MV-4-11 (cell line): ENCODE results near the gene EHHADH.
A peak's percentile ranks its signal among the peaks of the same experiment; 100 is the strongest.
"Not testable (repeated sequence)": the region's sequence is repeated elsewhere in the genome, so short reads cannot be mapped to it uniquely, and the experiment has no call there.

Experiments
- DNase-seq: peaks from one replicate; lab custom pipeline; 2025; lab: John Stamatoyannopoulos, UW

EHHADH gene

DNA sequence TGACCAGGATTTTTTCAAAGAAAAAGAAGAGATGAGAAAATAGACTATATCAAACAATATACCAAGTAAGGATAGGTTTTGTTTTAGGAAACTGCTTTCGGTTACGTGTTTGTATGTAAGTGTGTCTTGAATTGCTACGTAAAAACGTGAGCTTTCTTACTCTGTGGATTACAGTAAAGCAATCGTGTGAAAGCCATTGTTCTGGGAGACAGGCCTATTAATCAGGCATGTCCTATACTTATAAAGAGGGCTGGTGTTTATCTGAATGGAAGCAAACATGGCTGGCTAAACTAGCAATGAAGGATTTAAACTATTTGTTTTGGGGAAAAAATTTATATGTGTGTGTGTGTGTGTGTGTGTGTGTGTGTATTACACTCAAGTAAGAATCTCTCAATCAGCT is 2.6 kb downstream of the EHHADH start:
- no peak for DNase-seq

DNA sequence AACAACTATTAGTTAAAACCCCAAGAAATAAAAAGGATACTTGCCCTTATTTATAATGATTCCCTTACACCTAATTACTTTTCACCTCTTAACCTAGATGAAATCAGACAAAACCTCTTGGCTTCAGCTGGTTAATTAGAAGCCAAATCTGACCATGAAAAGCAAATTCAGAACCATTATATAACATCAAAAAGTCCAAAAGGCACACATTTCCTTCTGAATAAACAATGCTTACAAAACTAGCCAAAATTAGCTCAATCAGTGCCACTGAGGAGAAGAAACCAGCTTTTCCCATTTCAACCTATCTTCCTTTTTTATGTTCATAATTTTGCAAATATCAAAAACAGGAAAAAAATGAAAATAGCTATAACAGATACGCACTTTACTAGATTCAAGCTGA is 3.2 kb downstream of the EHHADH start:
- DNase-seq: no peak

DNA sequence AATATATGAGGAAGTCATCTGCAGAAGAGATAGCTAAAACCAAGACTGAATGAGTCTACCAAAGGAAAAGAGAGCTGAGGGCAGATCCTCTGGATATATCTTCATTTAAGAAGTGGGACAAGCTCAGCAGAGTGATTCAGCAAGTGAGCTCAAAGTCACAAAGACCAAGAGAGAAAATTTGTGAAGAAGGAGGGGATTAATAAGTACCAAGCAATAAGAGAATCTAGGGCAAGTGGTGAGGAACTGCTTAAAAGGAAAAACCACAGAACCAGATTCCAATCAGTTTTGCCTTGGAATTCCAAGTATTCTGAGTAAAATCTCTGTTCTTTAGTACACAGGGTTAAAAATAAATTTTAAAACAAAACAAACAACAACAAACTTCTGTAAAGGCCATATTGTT is 3.6 kb downstream of the EHHADH start:
- DNase-seq: no peak

DNA sequence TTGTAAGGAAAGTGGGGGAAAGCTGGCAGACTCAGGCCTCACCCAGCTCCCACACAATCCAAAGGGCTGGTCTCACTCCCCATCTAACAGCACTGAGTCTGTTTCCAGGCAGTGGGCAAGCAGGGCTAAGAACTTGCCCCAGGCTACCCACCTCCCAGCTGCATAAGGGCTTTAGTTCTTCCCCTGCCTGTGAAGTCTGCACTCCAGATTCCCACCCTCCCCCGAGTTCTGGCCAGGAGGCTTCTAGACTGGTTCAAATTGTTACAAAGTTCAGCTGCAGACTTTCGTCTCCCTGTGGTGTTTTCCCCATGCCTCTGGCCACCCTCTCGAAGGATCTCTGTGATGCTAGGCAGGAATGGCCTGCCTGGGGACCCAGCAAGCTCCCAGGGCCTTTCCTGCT is 11.2 kb downstream of the EHHADH start:
- DNase-seq: no peak

DNA sequence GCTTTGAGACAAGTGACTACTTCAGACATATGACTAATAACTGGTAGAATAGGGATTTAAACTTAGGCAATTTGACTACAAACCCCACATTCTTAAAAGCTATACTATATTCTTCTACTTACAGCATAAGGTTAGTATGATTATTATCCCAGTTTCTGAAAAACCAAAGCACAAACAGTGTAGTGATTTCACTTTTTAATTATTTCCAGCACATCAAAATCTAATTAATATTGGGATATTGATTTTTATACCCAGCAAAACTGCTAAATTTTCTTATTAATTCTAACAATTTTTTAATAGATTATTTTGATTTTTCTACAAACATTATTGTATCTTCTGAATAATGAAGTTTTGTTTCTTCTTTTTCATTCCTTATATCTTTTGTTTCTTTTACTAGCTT is 16.9 kb downstream of the EHHADH start:
- no peak for DNase-seq

DNA sequence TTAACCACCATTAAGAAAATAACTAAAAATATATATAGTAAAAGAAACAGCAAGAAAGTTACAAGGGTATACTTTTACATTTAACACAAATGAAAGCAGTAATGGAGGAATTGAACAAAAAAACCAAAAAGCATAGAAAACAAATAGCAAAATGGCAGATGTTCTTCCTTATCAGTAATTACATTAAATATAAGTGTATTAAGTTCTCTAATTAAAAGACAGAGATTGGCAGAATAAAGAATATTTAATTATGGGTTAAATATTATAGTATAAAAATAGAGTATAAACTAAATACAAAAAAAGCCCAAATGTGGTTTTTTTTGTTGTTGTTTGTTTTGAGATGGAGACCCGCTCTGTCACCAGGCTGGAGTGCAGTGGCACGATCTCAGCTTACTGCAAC is 20.5 kb downstream of the EHHADH start:
- no peak for DNase-seq

DNA sequence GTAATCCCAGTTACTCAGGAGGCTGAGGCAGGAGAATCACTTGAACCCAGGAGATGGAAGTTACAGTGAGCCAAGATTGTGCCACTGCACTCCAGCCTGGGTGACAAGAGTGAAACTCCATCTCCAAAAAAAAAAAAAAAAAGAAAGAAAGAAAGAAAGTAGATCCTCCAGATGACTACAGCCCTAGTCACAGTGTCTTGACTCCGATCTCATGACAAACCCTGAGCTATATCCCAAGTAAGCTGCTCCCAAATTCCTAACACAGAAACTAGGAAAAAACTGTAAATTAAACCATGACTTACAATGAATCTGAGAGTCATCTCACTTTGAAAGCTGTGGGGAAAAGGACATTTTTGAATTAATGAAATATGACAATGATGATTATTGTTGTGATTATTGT is 27.3 kb downstream of the EHHADH start:
- not testable (repeated sequence) for DNase-seq

DNA sequence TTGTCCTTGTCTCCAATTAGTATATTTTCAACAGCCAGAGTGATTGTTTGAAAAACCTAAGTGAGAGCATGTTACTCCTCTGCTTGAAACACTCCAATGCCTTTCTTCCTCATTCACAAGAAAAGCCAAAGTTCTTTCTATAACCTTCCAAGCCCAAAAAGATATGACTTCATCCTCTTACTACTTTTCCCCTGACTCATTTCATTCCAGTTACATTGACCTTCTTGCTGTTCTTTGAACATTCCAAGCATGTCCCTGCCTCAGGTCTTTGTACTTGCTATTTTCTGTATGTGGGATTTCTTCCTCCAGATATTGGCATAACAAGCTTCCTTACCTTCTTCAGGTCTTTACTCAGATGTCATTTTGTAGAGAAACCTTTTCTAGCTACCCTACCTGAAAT is 28.3 kb downstream of the EHHADH start:
- no peak for DNase-seq

DNA sequence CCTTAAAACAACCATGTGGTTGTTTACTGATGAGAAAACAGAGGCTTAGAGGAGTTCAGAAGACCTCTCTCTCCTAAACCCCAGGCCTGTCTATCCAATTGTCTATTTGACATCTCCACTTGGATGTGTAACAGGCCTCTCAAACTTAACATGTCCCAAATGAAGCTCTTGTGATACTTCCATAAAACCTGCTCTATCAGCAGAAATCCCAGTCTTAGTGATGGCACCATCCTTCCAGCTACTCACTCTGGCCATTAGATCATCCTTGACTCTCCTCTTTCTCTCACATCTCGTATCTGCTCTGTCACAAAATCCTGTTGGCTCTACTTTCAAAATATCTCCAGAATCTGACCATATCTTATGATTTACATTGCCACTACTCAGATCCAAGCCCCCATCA is 28.8 kb downstream of the EHHADH start:
- no peak for DNase-seq

DNA sequence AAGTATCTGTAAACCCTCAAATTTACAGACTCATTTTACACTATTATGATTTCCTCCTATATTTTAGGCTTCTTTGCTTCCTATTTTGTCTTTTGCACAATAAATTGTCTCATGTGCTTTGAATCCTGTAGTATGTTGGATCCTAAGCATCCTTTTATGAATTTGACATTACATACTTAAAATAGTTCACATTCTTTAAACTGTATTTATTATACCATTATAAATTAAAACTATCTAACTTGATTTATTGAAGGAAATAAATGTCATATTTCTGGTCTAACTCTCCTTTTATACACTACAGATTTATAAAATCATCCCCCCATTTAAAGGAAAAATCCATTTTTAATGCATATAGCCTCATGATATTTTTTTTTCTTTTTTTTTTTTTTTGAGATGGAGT is 32.6 kb downstream of the EHHADH start:
- DNase-seq: no peak

DNA sequence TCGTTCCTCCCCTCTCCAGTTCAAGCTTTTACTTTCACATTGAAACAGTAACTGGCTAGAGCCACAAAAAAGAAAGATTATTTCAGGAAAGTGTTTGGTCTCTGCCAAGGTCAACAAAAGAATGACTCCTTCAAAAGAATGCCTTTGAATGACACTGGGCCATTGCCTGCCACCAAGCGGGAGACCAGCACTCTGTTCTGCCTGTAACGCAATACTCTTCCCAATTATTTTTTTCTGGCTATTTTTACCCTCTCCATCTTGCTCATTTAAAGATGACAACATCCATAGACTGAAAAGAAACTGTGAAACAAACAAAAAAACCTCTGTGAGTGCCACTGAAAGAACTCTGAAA is 37.3 kb downstream of the EHHADH start:
- DNase-seq: no peak

DNA sequence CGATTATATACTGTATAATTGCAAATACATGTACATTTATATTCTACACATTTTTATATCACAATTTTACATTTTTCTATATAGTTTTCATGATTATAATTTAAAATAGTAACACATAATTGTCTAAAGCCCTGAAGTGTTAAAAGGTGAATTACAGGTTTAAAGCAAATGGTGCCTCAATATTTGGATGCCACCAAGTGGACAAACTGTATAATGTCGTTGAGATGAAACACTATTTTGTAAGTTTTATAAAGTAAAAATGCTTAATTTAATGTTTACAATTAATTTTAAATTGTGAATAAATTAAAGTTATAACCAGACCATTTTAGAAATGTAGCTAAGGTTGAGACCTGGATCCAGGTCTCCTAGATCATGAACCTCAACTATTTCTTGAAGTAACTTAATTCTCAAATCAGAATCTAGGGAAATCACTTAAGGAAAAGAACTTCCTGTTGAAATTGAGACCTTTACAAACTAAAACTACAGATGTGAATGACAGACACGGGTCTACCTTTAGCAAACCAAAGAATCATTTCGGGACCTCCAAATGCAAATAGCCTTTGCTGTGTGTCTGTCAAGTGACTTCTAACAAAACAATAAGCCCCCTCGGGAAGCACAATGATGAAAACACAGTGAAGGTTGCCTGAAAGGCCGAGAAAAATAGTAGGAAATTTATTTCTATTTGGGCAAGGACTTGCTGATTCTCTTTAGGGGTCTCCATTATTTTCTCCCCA is 37.8 kb downstream of the EHHADH start:
- DNase-seq: no peak

DNA sequence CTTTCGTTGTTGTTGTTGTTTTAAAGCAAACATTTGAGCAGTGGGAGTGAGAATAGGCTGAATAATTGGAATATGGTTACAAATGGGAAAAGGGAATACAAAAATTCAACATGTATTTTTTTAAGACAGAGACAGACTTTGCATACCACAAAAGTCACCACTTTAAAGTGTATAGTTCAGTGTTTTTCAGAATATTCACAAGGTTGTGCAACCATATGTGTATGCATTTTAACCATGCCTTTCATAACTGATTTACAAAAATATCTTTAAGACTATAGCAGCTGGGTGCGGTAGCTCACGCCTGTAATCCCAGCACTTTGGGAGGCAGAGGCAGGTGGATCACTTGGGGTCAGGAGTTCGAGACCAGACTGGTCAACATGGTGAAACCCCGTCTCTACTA is 41.3 kb downstream of the EHHADH start:
- peak; percentile 9 for DNase-seq

DNA sequence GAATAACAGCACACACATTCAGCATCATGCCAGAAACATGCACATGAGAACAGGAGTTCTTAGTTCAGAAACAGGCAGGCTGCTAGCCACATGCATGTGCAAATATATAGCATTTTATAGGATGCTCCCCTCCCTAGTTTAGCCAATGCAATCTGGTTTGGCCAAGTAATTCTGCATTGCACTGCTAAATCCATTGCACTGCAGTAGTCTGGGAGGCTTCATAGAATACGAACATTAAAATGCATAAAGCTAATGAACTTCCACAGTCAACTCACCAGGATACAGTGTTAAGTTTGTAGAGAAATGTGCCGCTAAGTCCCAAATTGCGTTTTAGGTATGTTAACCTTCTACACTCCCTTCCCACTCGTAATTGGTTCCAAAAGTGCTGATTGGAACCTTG is 41.8 kb downstream of the EHHADH start:
- no peak for DNase-seq

DNA sequence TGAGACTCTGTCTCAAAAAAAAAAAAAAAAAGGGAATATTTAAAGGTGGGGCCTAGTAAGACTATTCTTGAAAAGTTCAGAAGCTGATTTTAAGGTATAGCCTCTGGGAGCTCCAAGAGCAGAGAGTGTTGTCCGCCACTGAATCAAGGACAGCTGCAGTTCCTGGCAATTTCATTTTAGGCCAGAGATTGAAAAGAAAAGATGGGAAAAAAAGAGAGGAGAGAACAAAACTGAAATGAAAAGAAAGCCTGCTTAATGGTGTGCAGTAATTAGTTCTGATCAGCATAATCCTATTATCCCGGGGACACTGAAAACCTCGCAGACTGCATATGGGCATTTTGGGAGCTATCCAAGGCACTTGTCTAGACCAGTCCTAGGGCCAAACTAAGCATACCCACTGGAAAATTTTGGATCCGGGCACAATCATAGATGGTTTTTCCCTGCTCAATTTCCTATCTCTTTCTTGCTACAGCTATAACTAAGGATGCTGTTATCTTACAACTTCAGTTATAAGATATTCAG is 43.2 kb downstream of the EHHADH start:
- DNase-seq: no peak

DNA sequence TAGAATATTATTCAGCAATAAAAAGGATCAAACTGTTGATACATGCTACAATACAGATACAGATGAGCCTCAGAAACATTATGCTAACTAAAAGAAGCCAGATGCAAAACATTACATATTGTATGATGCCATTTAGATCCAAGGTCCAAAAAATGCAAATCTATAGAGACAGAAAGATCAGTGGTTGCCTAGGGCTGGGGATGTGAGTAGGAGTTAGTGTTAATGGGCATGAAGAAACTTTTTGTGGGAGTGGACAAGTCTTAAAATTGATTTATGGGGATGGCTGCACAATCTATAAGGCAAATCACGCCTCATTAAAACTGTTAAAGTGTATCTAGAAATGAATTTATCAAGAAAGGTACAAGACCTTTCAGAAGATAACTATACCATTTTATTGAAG is 45.0 kb downstream of the EHHADH start:
- no peak for DNase-seq

DNA sequence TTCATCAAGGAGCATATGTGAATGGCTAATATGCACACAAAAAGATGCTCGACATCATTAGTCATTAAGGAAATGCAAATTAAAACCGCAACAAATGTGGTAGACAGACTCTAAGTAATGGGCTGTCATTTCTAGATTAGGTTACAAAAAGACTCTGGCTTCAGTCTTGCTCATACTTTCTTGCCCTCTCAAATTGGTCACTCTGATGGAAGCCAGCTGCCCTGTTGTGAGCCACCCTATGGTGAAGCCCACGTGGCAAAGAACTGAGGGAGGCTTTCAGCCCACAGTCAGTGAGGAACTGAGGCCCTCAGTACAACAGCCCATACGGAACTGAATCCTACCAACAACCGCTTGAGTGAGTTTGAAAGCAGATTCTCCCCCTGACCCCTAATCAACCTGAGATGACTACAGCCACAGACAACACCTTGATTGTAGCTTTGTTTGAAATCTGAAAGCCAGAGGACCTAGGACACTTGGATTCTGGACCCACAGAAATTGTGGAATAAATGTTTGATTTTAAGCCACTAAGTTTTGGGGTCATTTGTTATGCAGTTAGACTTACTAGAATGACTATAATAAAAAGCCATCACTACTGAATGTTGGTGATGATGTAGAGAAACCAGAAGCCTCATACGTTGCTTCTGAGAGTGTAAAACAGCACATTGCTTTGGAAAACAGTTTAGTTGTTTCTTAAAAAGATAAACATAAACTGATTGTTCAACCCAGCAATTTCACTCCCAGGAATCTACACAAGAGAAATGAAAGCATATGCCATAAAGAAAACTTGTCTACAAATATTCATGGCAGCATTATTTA is 45.7 kb downstream of the EHHADH start:
- DNase-seq: peak; percentile 22

DNA sequence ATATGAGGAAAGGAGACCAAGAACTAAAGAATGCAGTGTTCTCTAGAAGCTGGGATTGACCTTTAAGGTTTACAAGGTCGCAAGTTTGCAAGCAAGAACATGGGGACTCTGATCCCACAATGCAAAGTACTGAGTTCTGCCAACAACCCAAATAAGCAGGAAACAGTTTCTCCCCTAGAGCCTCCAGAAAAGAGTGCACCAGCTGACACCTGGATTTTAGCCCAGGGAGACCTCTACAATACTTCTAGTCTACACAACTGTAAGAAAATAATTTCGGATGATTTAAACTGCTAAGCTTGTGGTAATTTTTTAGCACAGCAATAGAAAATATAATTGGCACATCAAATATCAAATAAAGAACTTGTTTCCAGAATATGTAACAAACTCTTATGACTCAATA is 46.4 kb downstream of the EHHADH start:
- DNase-seq: no peak

DNA sequence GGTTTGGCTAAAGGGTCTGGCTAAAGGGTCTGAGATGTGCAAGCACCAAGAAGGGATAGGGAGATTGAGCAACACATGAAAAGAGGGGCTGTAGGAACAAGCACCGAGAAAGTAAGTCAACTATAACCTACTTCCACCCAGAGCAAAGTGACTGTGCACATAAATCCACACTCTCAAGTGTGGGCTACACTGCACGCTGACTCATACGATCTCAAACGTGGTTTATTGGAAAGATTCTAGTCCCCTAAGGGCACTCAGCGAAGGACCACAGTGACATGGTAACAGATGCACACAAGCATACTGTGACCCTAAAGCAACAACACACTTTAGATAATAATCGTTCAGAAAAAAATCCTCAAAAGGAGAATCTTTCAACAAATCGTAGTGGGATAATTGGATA is 48.0 kb downstream of the EHHADH start:
- DNase-seq: no peak

DNA sequence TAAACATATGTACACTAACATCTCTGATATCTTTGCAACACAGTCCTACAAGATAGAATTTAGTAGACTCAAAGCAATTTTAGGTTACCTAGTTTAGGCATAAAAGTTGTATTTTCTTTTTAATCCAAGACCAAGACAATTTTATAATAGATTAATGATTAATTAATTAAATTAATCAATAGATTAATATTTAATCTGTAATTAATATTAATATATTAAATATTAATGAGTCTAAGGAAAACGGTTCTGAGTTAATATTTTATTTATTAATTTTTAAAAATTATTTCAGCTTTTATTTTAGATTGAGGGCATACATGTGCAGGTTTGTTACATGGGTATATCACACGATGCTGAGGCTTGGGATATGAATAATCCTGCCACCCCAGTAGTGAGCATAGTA is 49.0 kb downstream of the EHHADH start:
- no peak for DNase-seq

DNA sequence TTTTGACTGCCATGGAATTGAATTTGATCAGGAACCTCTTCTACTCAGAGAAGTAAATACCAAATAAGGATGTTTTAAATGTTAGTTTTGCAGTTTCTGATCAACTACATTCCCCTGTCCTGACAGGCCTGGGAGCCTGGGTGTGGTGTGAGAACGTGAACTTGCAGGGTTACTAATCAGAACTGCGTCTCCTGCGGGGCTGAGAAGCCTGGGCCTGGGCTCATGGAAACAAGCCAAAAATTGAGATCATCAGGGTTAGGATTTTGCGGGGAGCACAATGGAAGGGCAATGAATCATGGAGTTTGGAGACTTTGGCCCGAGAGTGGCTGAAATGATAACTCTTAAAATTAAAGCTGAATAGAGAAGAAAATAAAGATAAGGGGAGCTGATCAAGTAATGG is 53.2 kb downstream of the EHHADH start:
- no peak for DNase-seq

DNA sequence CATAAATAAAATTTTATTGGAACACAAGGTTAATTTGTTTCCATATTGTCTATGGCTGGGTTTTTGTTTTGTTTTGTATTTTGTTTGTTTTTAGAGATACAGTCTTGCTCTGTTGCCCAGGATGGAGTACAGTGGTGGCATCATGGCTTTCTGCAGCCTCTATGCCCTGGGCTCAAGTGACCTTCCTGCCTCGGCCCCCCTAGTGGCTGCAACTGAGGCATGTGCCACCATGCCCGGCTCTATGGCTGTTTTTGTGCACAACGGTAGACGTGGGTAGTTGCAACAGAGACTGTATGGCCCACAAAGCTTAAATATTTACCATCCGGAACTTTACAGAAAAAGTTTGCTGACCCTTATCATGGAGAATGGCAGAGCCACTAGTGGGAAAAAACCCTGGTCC is 54.2 kb downstream of the EHHADH start:
- DNase-seq: no peak

DNA sequence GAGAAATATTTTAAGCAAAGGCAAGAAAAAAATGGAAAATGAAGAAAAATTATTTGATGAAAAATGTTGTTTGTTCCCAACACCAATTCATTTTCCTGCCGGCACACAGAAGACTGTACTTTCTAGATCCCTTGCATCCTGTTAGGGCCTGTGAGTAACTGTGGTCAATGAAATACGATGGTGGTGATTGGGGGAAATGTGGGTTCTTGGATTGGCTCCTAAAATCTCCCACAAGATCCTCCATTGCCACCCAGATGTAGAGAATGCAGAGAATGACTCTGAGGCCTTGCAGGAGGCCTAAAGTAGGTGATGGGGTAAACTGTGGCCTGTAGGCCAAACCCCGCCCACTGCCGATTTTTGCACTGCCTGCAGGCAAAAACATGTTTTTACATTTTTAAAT is 54.6 kb downstream of the EHHADH start:
- peak; percentile 26 for DNase-seq

DNA sequence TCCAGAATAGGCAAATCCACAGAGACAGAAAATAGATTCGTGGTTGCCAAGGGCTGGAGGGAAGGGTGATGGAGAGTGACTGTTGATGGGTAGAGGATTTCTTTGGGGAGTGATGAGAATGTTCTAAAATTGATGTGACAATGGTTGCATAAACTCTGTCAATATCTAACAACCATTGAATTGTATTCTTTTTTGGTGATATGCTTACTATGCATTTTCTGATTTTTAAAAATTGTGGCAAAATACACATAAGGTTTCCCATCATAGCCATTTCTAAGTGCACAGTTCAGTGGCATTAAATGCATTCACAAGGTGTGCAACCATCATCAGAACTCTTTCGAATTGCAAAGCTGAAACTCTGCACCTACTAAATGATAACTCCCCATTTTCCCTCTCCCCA is 56.8 kb downstream of the EHHADH start:
- no peak for DNase-seq
